Measurements from ENCODE around the gene CT45A9. TPM values are rescaled to one million over a fixed set of nuclear protein-coding genes. Genes with fewer than 3 reads are reported as not detected.
"Not testable (repeated sequence)": the region's sequence is repeated elsewhere in the genome, so short reads cannot be mapped to it uniquely, and the experiment has no call there.

CT45A9 gene
- total RNA-seq, 1 donor from 2014 or later, result not detected

- Mint-ChIP-seq H3K36me3 (ENCODE audit: low read depth) (no peaks in the 10 kb centered on the region), H3K27me3 (peaks cover 2% of the 10 kb centered on the region), H3K4me1 (no peaks in the 10 kb centered on the region), H3K9me3 (no peaks in the 10 kb centered on the region), H3K4me3 (no peak overlapping the region), H3K27ac (no peak overlapping the region)
- DNase-seq, result no peak
- intact Hi-C loops (cut with micrococcal nuclease), result no loop called here
- POLR2A ChIA-PET, result no interaction called here
- TF ChIP-seq CTCF (IDR thresholded peaks at IDR 0.05), result no peak
- CTCF ChIA-PET, result no interaction called here
- no peak for ATAC-seq (ENCODE audit: low read depth)
These were observed 18.5 kb upstream of the CT45A9 start for GRCh38 chrX:135890087-135890585.

- H3K27ac Mint-ChIP-seq; intact Hi-C loops (cut with micrococcal nuclease); ATAC-seq (ENCODE audit: low read depth); H3K4me3 Mint-ChIP-seq; H3K9me3 Mint-ChIP-seq; H3K27me3 Mint-ChIP-seq; H3K36me3 Mint-ChIP-seq (ENCODE audit: low read depth); POLR2A ChIA-PET; CTCF ChIA-PET; H3K4me1 Mint-ChIP-seq; DNase-seq: not testable (repeated sequence)
These were observed 17.4 kb upstream of the CT45A9 start for GRCh38 chrX:135888976-135889375.

GRCh38 chrX:135888230-135888629 lies 16.6 kb upstream of the CT45A9 start:
- POLR2A ChIA-PET; H3K36me3 Mint-ChIP-seq (ENCODE audit: low read depth); H3K27ac Mint-ChIP-seq; H3K4me1 Mint-ChIP-seq; CTCF ChIA-PET; H3K9me3 Mint-ChIP-seq; H3K27me3 Mint-ChIP-seq; ATAC-seq (ENCODE audit: low read depth); intact Hi-C loops (cut with micrococcal nuclease); H3K4me3 Mint-ChIP-seq; DNase-seq: not testable (repeated sequence)

GRCh38 chrX:135882741-135883140 lies 11.1 kb upstream of the CT45A9 start:
- H3K4me3 Mint-ChIP-seq; H3K4me1 Mint-ChIP-seq; intact Hi-C loops (cut with micrococcal nuclease); ATAC-seq (ENCODE audit: low read depth); CTCF ChIA-PET; H3K27ac Mint-ChIP-seq; H3K27me3 Mint-ChIP-seq; H3K9me3 Mint-ChIP-seq; H3K36me3 Mint-ChIP-seq (ENCODE audit: low read depth); DNase-seq; POLR2A ChIA-PET: not testable (repeated sequence)

GRCh38 chrX:135854438-135854837 lies 17.2 kb downstream of the CT45A9 start, which contains the start of gene CT45A8:
Gene CT45A8 (minus strand): TSS chrX:135854538. CDS start chrX:135850783, 3,755 bp downstream.
- H3K9me3 Mint-ChIP-seq; H3K4me3 Mint-ChIP-seq; intact Hi-C loops (cut with micrococcal nuclease): not testable (repeated sequence)

GRCh38 chrX:135837180-135837579 lies 34.4 kb downstream of the CT45A9 start, which contains the start of gene CT45A7:
Gene CT45A7 (minus strand): TSS chrX:135837280. CDS start chrX:135833533, 3,747 bp downstream.
- H3K4me1 Mint-ChIP-seq; ATAC-seq (ENCODE audit: low read depth); H3K27me3 Mint-ChIP-seq; H3K36me3 Mint-ChIP-seq (ENCODE audit: low read depth); DNase-seq; H3K4me3 Mint-ChIP-seq; intact Hi-C loops (cut with micrococcal nuclease); H3K9me3 Mint-ChIP-seq; CTCF ChIA-PET; POLR2A ChIA-PET; H3K27ac Mint-ChIP-seq: not testable (repeated sequence)

More at GRCh38 chrX:135854438-135854837, 17.2 kb downstream of the CT45A9 start, which contains the start of gene CT45A8:
- H3K27me3 Mint-ChIP-seq; H3K36me3 Mint-ChIP-seq (ENCODE audit: low read depth); H3K4me1 Mint-ChIP-seq; DNase-seq; ATAC-seq (ENCODE audit: low read depth); POLR2A ChIA-PET; CTCF ChIA-PET; H3K27ac Mint-ChIP-seq: not testable (repeated sequence)

GRCh38 chrX:135819912-135820311 lies 51.7 kb downstream of the CT45A9 start, which contains the start of gene CT45A2:
Gene CT45A2 (minus strand): TSS chrX:135820012. CDS start chrX:135816265, 3,747 bp downstream.
- not testable (repeated sequence) for H3K9me3 Mint-ChIP-seq

More at GRCh38 chrX:135819912-135820311, 51.7 kb downstream of the CT45A9 start, which contains the start of gene CT45A2:
- H3K4me3 Mint-ChIP-seq; CTCF ChIA-PET; DNase-seq; ATAC-seq (ENCODE audit: low read depth); H3K4me1 Mint-ChIP-seq; POLR2A ChIA-PET; H3K27ac Mint-ChIP-seq; H3K36me3 Mint-ChIP-seq (ENCODE audit: low read depth); intact Hi-C loops (cut with micrococcal nuclease); H3K27me3 Mint-ChIP-seq: not testable (repeated sequence)

Other genes with a start within 250 kb of the CT45A9 start
- gene CT45A1, start 158.2 kb downstream of the CT45A9 start, total RNA-seq, result not detected in 2 replicates
- not detected in 2 replicates for gene CT45A3, start 103.6 kb downstream of the CT45A9 start, total RNA-seq
- not detected in 2 replicates for gene CT45A5, start 86.3 kb downstream of the CT45A9 start, total RNA-seq
- not detected in 2 replicates for gene CT45A6, start 69.0 kb downstream of the CT45A9 start, total RNA-seq
- not detected in 2 replicates for gene CT45A2, start 51.8 kb downstream of the CT45A9 start, total RNA-seq
- not detected in 2 replicates for gene CT45A7, start 34.5 kb downstream of the CT45A9 start, total RNA-seq
- gene CT45A8, start 17.3 kb downstream of the CT45A9 start, total RNA-seq, result not detected in 2 replicates
- not detected in 2 replicates for gene CT45A10, start 21.6 kb upstream of the CT45A9 start, total RNA-seq
- not detected in 2 replicates for gene SAGE1, start 21.9 kb upstream of the CT45A9 start, total RNA-seq
- 20.3 and 21.4 TPM in 2 replicates for gene MMGT1, start 102.2 kb upstream of the CT45A9 start, total RNA-seq
- 13.5 and 16.7 TPM in 2 replicates for gene SLC9A6, start 113.6 kb upstream of the CT45A9 start, total RNA-seq